NT2/D1 (cell line): ENCODE data around the gene BCAS3.

Experiments
- DNase-seq: peaks from one replicate; pipeline ENCODE4 v3.0.0-alpha.2; 2011; ENCODE audit warnings: low read depth, low spot score
- H3K27me3 ChIP-seq: 2 replicates; pipeline ENCODE4 v1.6.0; 2011; ENCODE audit warnings: mild to moderate bottlenecking; ENCODE audit not compliant: insufficient read length, insufficient read depth
- H3K36me3 ChIP-seq: 2 replicates; pipeline ENCODE4 v1.6.1; 2011; ENCODE audit warnings: mild to moderate bottlenecking, low read length, mixed read lengths; ENCODE audit not compliant: insufficient read depth, insufficient read length
- H3K4me1 ChIP-seq: 2 replicates; pipeline ENCODE4 v1.5.1; 2011; ENCODE audit not compliant: insufficient read depth, insufficient read length
- H3K4me3 ChIP-seq: 2 replicates; pipeline ENCODE4 v1.5.1; 2011; ENCODE audit warnings: low read depth; ENCODE audit not compliant: insufficient read length
- H3K9ac ChIP-seq: 2 replicates; pipeline ENCODE4 v1.6.0; 2011; ENCODE audit warnings: low read depth; ENCODE audit not compliant: insufficient read length
- H3K9me3 ChIP-seq: 2 replicates; pipeline ENCODE4 v1.5.1; 2011; ENCODE audit warnings: mild to moderate bottlenecking, low read length; ENCODE audit not compliant: insufficient read depth
- SUZ12 ChIP-seq: IDR thresholded peaks from 2 replicates; pipeline ENCODE4 v1.6.1; 2011; ENCODE audit not compliant: insufficient read length, insufficient read depth; ENCODE audit errors: extremely low read depth
- YY1 ChIP-seq: IDR thresholded peaks from 2 replicates; pipeline ENCODE4 v1.6.1; 2011; ENCODE audit not compliant: insufficient read length, insufficient read depth
- ZNF274 ChIP-seq: IDR thresholded peaks from 2 replicates; pipeline ENCODE4 v1.6.1; 2011; ENCODE audit warnings: mild to moderate bottlenecking, low read depth, low read length

BCAS3 gene

DNA sequence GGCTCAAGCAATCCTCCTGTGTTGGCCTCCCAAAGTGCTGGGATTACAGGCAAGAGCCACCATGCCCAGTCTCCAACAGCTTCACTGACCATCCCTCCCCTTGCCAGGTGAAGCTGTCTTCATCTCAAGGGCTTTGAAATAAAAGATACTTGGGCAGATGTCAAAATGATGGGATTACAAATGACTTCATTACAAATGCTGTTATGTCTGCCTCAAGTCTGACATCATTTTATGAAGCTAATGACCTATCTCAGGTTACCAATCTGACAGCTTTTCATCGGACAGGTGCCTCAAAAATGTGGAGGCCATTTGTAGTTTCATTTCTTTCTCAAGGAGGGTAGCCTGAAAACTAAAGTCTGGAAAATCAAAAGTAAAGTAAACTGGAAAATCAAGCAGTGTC, 398.3 kb downstream of the BCAS3 start:
- DNase-seq, result no peak
- H3K4me1 ChIP-seq, result no peaks in the 10 kb centered on the region
- no peaks in the 10 kb centered on the region for H3K9me3 ChIP-seq
- no peak overlapping the region for H3K9ac ChIP-seq
- no peaks in the 10 kb centered on the region for H3K36me3 ChIP-seq
- TF ChIP-seq ZNF274 (no peak), SUZ12 (no peak), YY1 (no peak)
- no peaks in the 10 kb centered on the region for H3K27me3 ChIP-seq
- no peak overlapping the region for H3K4me3 ChIP-seq

GRCh38 chr17:61076621-61077031, 399.0 kb downstream of the BCAS3 start:
- no peak overlapping the region for H3K4me3 ChIP-seq

GRCh38 chr17:61081959-61082358, 404.3 kb downstream of the BCAS3 start:
- TF ChIP-seq YY1 (no peak), ZNF274 (no peak), SUZ12 (no peak)
- Histone ChIP-seq H3K9me3 (no peaks in the 10 kb centered on the region), H3K9ac (no peak overlapping the region), H3K4me3 (no peak overlapping the region), H3K36me3 (no peaks in the 10 kb centered on the region), H3K4me1 (no peaks in the 10 kb centered on the region), H3K27me3 (no peaks in the 10 kb centered on the region)
- no peak for DNase-seq

More at GRCh38 chr17:61076621-61077031, 399.0 kb downstream of the BCAS3 start:
- no peaks in the 10 kb centered on the region for H3K27me3 ChIP-seq
- TF ChIP-seq YY1 (no peak), ZNF274 (no peak)
- H3K36me3 ChIP-seq, result no peaks in the 10 kb centered on the region
- no peaks in the 10 kb centered on the region for H3K4me1 ChIP-seq
- H3K9ac ChIP-seq, result no peak overlapping the region
- DNase-seq, result no peak
- H3K9me3 ChIP-seq, result no peaks in the 10 kb centered on the region

- no peaks in the 10 kb centered on the region for H3K36me3 ChIP-seq
- TF ChIP-seq YY1, result no peak
- TF ChIP-seq ZNF274, result no peak
- no peak for TF ChIP-seq SUZ12
- H3K9me3 ChIP-seq, result no peaks in the 10 kb centered on the region
- no peaks in the 10 kb centered on the region for H3K27me3 ChIP-seq
- H3K4me1 ChIP-seq, result no peaks in the 10 kb centered on the region
- DNase-seq, result no peak
- H3K9ac ChIP-seq, result no peak overlapping the region
- H3K4me3 ChIP-seq, result no peak overlapping the region
These were observed 406.6 kb downstream of the BCAS3 start for GRCh38 chr17:61084260-61084659.

GRCh38 chr17:61087024-61087423, 409.4 kb downstream of the BCAS3 start:
- H3K27me3 ChIP-seq, result no peaks in the 10 kb centered on the region
- H3K4me3 ChIP-seq, result no peak overlapping the region
- no peak for DNase-seq
- H3K4me1 ChIP-seq, result no peaks in the 10 kb centered on the region
- TF ChIP-seq YY1, result no peak
- no peak for TF ChIP-seq ZNF274
- TF ChIP-seq SUZ12, result no peak
- peaks cover 3% of the 10 kb centered on the region for H3K9me3 ChIP-seq
- no peak overlapping the region for H3K9ac ChIP-seq
- H3K36me3 ChIP-seq, result no peaks in the 10 kb centered on the region

- DNase-seq, result no peak
- peaks cover 8% of the 10 kb centered on the region for H3K9me3 ChIP-seq
- no peaks in the 10 kb centered on the region for H3K36me3 ChIP-seq
- TF ChIP-seq ZNF274, result no peak
- no peak for TF ChIP-seq YY1
- no peak for TF ChIP-seq SUZ12
- H3K9ac ChIP-seq, result no peak overlapping the region
- H3K4me1 ChIP-seq, result no peaks in the 10 kb centered on the region
- no peak overlapping the region for H3K4me3 ChIP-seq
- H3K27me3 ChIP-seq, result no peaks in the 10 kb centered on the region
These were observed 410.9 kb downstream of the BCAS3 start for GRCh38 chr17:61088556-61088955.

DNA sequence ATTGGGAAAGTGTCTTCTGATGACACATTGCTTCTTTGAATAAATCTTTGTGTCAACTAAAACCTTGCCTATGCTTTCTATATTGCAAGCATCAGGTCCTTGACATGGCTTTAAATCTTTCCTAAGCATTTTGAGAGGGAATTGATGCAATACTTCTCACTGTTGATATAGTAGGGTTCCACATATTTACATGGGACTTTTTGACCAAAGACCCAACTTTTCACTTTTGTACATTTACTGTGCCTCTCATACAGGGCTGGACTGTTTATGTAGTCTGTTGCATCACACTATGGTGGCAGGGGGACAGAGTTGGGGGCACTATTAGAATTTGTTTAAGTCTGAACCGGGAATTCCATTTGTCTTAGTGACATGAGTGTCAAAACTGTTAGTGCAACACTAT, 413.4 kb downstream of the BCAS3 start:
- no peak for TF ChIP-seq ZNF274
- TF ChIP-seq SUZ12, result no peak
- TF ChIP-seq YY1, result no peak
- Histone ChIP-seq H3K36me3 (no peaks in the 10 kb centered on the region), H3K27me3 (no peaks in the 10 kb centered on the region), H3K9ac (no peak overlapping the region), H3K4me1 (no peaks in the 10 kb centered on the region), H3K9me3 (peaks cover 8% of the 10 kb centered on the region), H3K4me3 (no peak overlapping the region)
- DNase-seq, result no peak

- no peak for TF ChIP-seq ZNF274
- TF ChIP-seq YY1, result no peak
- no peak for TF ChIP-seq SUZ12
These were observed 420.1 kb downstream of the BCAS3 start for GRCh38 chr17:61097781-61098180.

More at GRCh38 chr17:61097781-61098180, 420.1 kb downstream of the BCAS3 start:
- no peak overlapping the region for H3K9ac ChIP-seq
- no peak overlapping the region for H3K4me3 ChIP-seq
- no peaks in the 10 kb centered on the region for H3K27me3 ChIP-seq
- H3K4me1 ChIP-seq, result no peaks in the 10 kb centered on the region
- H3K9me3 ChIP-seq, result no peaks in the 10 kb centered on the region
- no peaks in the 10 kb centered on the region for H3K36me3 ChIP-seq
- no peak for DNase-seq
